ENCODE measurements around the gene METTL4. TPM values are rescaled to one million over a fixed set of nuclear protein-coding genes. Genes with fewer than 3 reads are reported as not detected.

METTL4 gene
- total and polyA plus RNA-seq, 2 donors (not counting 3 experiments of a cell fraction or from before 2014, with no cell fraction given) = 8.3 to 17.4 TPM

GRCh38 chr18:2588666-2589344, 17.5 kb upstream of the METTL4 start:
- TF ChIP-seq CTCF (IDR thresholded peaks at IDR 0.05; ENCODE audit: extremely low read depth in 1 of 2, insufficient read depth in 1 of 2, low read depth in 1 of 2, low read length in 2 of 2) (no peak), GATA2 (IDR thresholded peaks at IDR 0.05; ENCODE audit: insufficient read depth, insufficient read length, low read depth, low read length) (no peak), MYC (IDR thresholded peaks at IDR 0.05; ENCODE audit: low read depth, low read length) (no peak), JUN (IDR thresholded peaks at IDR 0.05; ENCODE audit: borderline replicate concordance, insufficient read depth, insufficient read length, low read depth) (no peak), EZH2 (IDR thresholded peaks at IDR 0.05; ENCODE audit: borderline replicate concordance, low read depth, low read length, severe bottlenecking) (no peak), FOS (IDR thresholded peaks at IDR 0.05; ENCODE audit: borderline replicate concordance, insufficient read depth, low read length) (no peak), POLR2AphosphoS5 (IDR thresholded peaks at IDR 0.05; ENCODE audit: insufficient read depth, low read depth, low read length) (no peak), POLR2A (IDR thresholded peaks at IDR 0.05; ENCODE audit: low read depth, low read length) (no peak), MAX (IDR thresholded peaks at IDR 0.05; ENCODE audit: insufficient read depth, insufficient read length) (no peak)
- Histone ChIP-seq H3K4me2 (ENCODE audit: insufficient read depth, low read length) (no peak overlapping the region), H3K9me3 (replicated peaks; ENCODE audit: control insufficient read depth, insufficient read depth, low read length) (no peaks in the 10 kb centered on the region), H3K4me1 (ENCODE audit: control insufficient read depth, extremely low read depth, insufficient read depth, low read length) (peaks cover 10% of the 10 kb centered on the region), H3K4me3 (replicated peaks in 1 of 3; ENCODE audit: insufficient read depth in 1 of 3, low read depth in 1 of 3, low read length in 3 of 3) (no peak overlapping the region), H3K9ac (replicated peaks; ENCODE audit: extremely low read depth, insufficient read depth, low read length) (no peak overlapping the region), H3K27me3 (ENCODE audit: control insufficient read depth in 2 of 2, insufficient read depth in 2 of 2, low read length in 2 of 2) (no peaks in the 10 kb centered on the region), H3K9me1 (replicated peaks; ENCODE audit: control insufficient read depth, extremely low read depth, insufficient read depth, low read length) (no peaks in the 10 kb centered on the region), H3K27ac (ENCODE audit: insufficient read depth, low read depth, low read length) (no peak overlapping the region), H3K36me3 (ENCODE audit: control insufficient read depth in 2 of 2, extremely low read depth in 1 of 2, insufficient read depth in 2 of 2, low read length in 2 of 2) (peaks cover 0 to 13% of the 10 kb centered on the region in 2 experiments), H3K79me2 (ENCODE audit: control insufficient read depth, insufficient read depth, low read length) (no peaks in the 10 kb centered on the region), H4K20me1 (replicated peaks; ENCODE audit: control insufficient read depth, extremely low read depth, insufficient read depth, low read length) (no peaks in the 10 kb centered on the region), H2AFZ (ENCODE audit: low read depth, low read length) (no peak overlapping the region)
- DNase-seq (ENCODE audit: low read depth, low spot score) (no peak), FAIRE-seq (no peak)
- intact Hi-C loops (cut with micrococcal nuclease) (no loop called here), dilution Hi-C loops (cut with MboI; ENCODE audit: extremely low pct_ligation_motif_present, low sequenced_read_pairs) (no loop called here)
- no TSS peak for BruUV-seq (replicated peaks)
- ChIA-PET CTCF (interaction anchor here (0.8 to 1.9 kb wide), 5 partner anchors 9 to 65 kb away, joined by 3 to 4 read pairs (median 3); no protein-coding TSS in a partner anchor), POLR2A (no interaction called here)

All from endothelial cell of umbilical vein (primary cell).